Measurements from ENCODE around the gene ACOXL. TPM values are rescaled to one million over a fixed set of nuclear protein-coding genes. Genes with fewer than 3 reads are reported as not detected.

The ACOXL gene
- total and polyA plus RNA-seq, 12 donors = 0.05 to 0.19 (median 0.12) TPM; not detected in 8

GRCh38 chr2:110858993-110859701, 126.8 kb downstream of the ACOXL start:
- 57 to 71% (median 61%) methylated on average over 13 of the region's 13 CpGs for WGBS, 4 donors
- no peaks in the 10 kb centered on the region for H3K4me1 ChIP-seq (replicated peaks in 1 of 2)
- no peak for TF ChIP-seq CTCF (IDR thresholded peaks at IDR 0.05)
- TF ChIP-seq POLR2A (IDR thresholded peaks at IDR 0.05) = no peak

GRCh38 chr2:110860630-110861029, 128.3 kb downstream of the ACOXL start:
- Histone ChIP-seq H3K4me1 (replicated peaks in 1 of 2) (no peaks in the 10 kb centered on the region), H3K9me3 (replicated peaks in 1 of 3) (no peaks in the 10 kb centered on the region), H3K27me3 (peaks cover 4% of the 10 kb centered on the region), H3K27ac (no peak overlapping the region), H3K36me3 (replicated peaks in 1 of 2) (no peaks in the 10 kb centered on the region), H3K4me3 (no peak overlapping the region)
- intact Hi-C loops (cut with DNase I) = no loop called here
- no peak for DNase-seq
- 71 to 82% (median 73%) methylated on average over 7 to 8 of the region's 8 CpGs for WGBS, 4 donors
- TF ChIP-seq CTCF (IDR thresholded peaks at IDR 0.05) (no peak), POLR2A (IDR thresholded peaks at IDR 0.05) (no peak)

More at GRCh38 chr2:110858993-110859701, 126.8 kb downstream of the ACOXL start:
- H3K4me3 ChIP-seq = no peak overlapping the region
- H3K27ac ChIP-seq = no peak overlapping the region
- H3K27me3 ChIP-seq = peaks cover 3% of the 10 kb centered on the region
- intact Hi-C loops (cut with DNase I) = no loop called here
- H3K36me3 ChIP-seq (replicated peaks in 1 of 2) = no peaks in the 10 kb centered on the region
- H3K9me3 ChIP-seq (replicated peaks in 1 of 3) = no peaks in the 10 kb centered on the region
- no peak for DNase-seq

DNA sequence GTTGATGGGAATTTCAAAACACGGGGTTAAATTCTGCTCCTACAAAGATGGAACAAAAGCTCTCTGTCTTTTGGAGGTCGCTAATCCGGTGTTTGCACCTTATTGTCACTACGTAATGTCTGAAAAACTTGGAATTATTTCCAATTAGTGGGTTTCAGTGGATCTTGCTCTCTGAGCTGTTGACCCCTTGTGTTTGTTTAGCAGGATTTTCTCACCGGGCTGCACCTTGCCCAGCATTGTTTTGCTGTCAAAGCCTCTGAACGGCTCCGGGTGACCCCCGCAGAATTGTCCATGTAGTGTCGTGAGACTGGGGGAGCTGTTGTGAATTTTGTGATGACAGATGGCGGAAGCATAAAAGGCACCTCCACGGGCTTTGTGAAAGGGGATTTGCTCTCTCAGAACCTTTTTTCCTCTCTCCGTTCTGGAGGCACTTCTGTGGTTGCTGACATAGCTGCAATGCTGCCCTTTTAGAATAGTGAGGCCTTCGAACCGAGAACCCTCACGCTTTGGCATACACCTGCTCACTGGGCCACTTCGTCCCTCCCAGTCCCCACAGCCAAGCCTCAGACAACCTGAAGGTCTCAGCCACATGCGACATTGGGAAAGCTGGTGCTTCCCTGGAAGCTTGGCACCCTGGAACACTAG, 129.4 kb downstream of the ACOXL start:
- peaks cover 4% of the 10 kb centered on the region for H3K27me3 ChIP-seq

More for the DNA sequence above, 129.4 kb downstream of the ACOXL start:
- intact Hi-C loops (cut with DNase I) = no loop called here
- Histone ChIP-seq H3K36me3 (replicated peaks in 1 of 2) (no peaks in the 10 kb centered on the region), H3K9me3 (replicated peaks in 1 of 3) (no peaks in the 10 kb centered on the region), H3K27ac (no peak overlapping the region), H3K4me3 (no peak overlapping the region), H3K4me1 (replicated peaks in 1 of 2) (no peaks in the 10 kb centered on the region)
- TF ChIP-seq POLR2A (IDR thresholded peaks at IDR 0.05) (no peak), CTCF (IDR thresholded peaks at IDR 0.05) (no peak)
- no peak for DNase-seq
- 62 to 76% (median 69%) methylated on average over 17 of the region's 17 CpGs for WGBS, 4 donors
